Vagina (tissue), 2 donors: ENCODE results near the gene ZWILCH. TPM values are rescaled to one million over a fixed set of nuclear protein-coding genes. Genes with fewer than 3 reads are reported as not detected.

Experiments used
- DNase-seq, 2 donors: peaks; one replicate each; pipeline ENCODE4 v3.0.0-alpha.2; 2017; ENCODE audit errors: extremely low spot score in 2 of 2
- H3K27ac ChIP-seq: fragments of 200-600 bp; sonication (generic); one replicate; pipeline ENCODE4 v1.5.1; 2019
- H3K27me3 ChIP-seq: fragments of 200-600 bp; sonication (generic); one replicate; pipeline ENCODE4 v1.5.1; 2019
- H3K36me3 ChIP-seq, 2 donors: fragments of 200-600 bp; sonication (generic); one replicate each; pipeline ENCODE4 v1.5.1; 2017 to 2019
- H3K4me1 ChIP-seq: fragments of 200-600 bp; sonication (generic); one replicate; pipeline ENCODE4 v1.5.1; 2019
- H3K4me3 ChIP-seq, 2 donors: fragments of 200-600 bp; sonication (generic); 1 replicate in 1 of 2; 2 replicates in 1 of 2; pipeline ENCODE4 v1.5.1; 2016 to 2019
- H3K9me3 ChIP-seq: fragments of 200-600 bp; sonication (generic); one replicate; pipeline ENCODE4 v1.5.1; 2019
- POLR2A ChIP-seq, 2 donors: fragments of 450-650 bp; IDR thresholded peaks; one replicate each; pipeline ENCODE4 v1.6.1; 2017; ENCODE audit warnings: antibody characterized with exemption in 2 of 2, mild to moderate bottlenecking in 2 of 2, moderate library complexity in 2 of 2
- POLR2AphosphoS5 ChIP-seq, 2 donors: sonication (generic); formaldehyde crosslinking; IDR thresholded peaks; one replicate each; pipeline ENCODE4 v1.9.0; 2017; ENCODE audit warnings: antibody characterized with exemption in 2 of 2, mild to moderate bottlenecking in 2 of 2, low read depth in 1 of 2; ENCODE audit not compliant: insufficient read depth in 1 of 2
- intact Hi-C: fragments of 100-400 bp; cut with DNase I; formaldehyde crosslinking; loops from one replicate; pipeline ENCODE4 v1.15.1; 2023
- total RNA-seq: library from RNA; depleted of rRNA; stranded (reverse); fragments of >200 nt; gene quantifications from one replicate; pipeline ENCODE4 v1.2.3, GENCODE V29; 2016
- TF ChIP-seq, protein P1 (sequence below), 3 experiments: fragments of 450-650 bp in 2 of 3; fragments of 200-600 bp in 1 of 3; sonication (generic) in 1 of 3; IDR thresholded peaks; one replicate each; pipeline ENCODE4 v1.5.1; 2017 to 2019; ENCODE audit warnings: antibody characterized with exemption in 3 of 3, mild to moderate bottlenecking in 2 of 3, moderate library complexity in 2 of 3

Gene ZWILCH
- total RNA-seq, 1 donor from 2014 or later: 2.2 TPM

GRCh38 chr15:66476535-66476934, 28.6 kb upstream of the ZWILCH start:
- DNase-seq: no peak
- Histone ChIP-seq H3K27me3 (no peaks in the 10 kb centered on the region), H3K36me3 (peaks cover 0 to under 1% of the 10 kb centered on the region in 2 donors), H3K9me3 (no peaks in the 10 kb centered on the region), H3K4me1 (peaks cover 31% of the 10 kb centered on the region), H3K4me3 (no peak overlapping the region), H3K27ac (no peak overlapping the region)
- TF ChIP-seq, protein P1, sequence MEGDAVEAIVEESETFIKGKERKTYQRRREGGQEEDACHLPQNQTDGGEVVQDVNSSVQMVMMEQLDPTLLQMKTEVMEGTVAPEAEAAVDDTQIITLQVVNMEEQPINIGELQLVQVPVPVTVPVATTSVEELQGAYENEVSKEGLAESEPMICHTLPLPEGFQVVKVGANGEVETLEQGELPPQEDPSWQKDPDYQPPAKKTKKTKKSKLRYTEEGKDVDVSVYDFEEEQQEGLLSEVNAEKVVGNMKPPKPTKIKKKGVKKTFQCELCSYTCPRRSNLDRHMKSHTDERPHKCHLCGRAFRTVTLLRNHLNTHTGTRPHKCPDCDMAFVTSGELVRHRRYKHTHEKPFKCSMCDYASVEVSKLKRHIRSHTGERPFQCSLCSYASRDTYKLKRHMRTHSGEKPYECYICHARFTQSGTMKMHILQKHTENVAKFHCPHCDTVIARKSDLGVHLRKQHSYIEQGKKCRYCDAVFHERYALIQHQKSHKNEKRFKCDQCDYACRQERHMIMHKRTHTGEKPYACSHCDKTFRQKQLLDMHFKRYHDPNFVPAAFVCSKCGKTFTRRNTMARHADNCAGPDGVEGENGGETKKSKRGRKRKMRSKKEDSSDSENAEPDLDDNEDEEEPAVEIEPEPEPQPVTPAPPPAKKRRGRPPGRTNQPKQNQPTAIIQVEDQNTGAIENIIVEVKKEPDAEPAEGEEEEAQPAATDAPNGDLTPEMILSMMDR (IDR thresholded peaks at IDR 0.05): no peak
- no peak for TF ChIP-seq POLR2A (IDR thresholded peaks at IDR 0.05)
- TF ChIP-seq POLR2AphosphoS5 (IDR thresholded peaks at IDR 0.05; ENCODE audit: insufficient read depth in 1 of 2, low read depth in 1 of 2): no peak
- intact Hi-C loops: no loop called here

- DNase-seq: no peak
- Histone ChIP-seq H3K36me3 (peaks cover 0 to 5% of the 10 kb centered on the region in 2 donors), H3K27me3 (no peaks in the 10 kb centered on the region), H3K4me1 (peaks cover 28% of the 10 kb centered on the region), H3K4me3 (no peak overlapping the region), H3K27ac (no peak overlapping the region), H3K9me3 (no peaks in the 10 kb centered on the region)
- TF ChIP-seq POLR2AphosphoS5 (IDR thresholded peaks at IDR 0.05; ENCODE audit: insufficient read depth in 1 of 2, low read depth in 1 of 2) (no peak), POLR2A (IDR thresholded peaks at IDR 0.05) (no peak)
- TF ChIP-seq, protein P1 (IDR thresholded peaks at IDR 0.05): no peak
- intact Hi-C loops: no loop called here
Observed at GRCh38 chr15:66477011-66477410, 28.1 kb upstream of the ZWILCH start.

GRCh38 chr15:66480267-66480666, 24.9 kb upstream of the ZWILCH start:
- peaks cover 0 to 15% of the 10 kb centered on the region in 2 donors for H3K36me3 ChIP-seq
- H3K9me3 ChIP-seq: no peaks in the 10 kb centered on the region
- no peaks in the 10 kb centered on the region for H3K27me3 ChIP-seq
- DNase-seq: no peak
- H3K27ac ChIP-seq: no peak overlapping the region
- TF ChIP-seq, protein P1 (IDR thresholded peaks at IDR 0.05): no peak
- no peak for TF ChIP-seq POLR2AphosphoS5 (IDR thresholded peaks at IDR 0.05; ENCODE audit: insufficient read depth in 1 of 2, low read depth in 1 of 2)
- no peak for TF ChIP-seq POLR2A (IDR thresholded peaks at IDR 0.05)
- no peak overlapping the region for H3K4me3 ChIP-seq
- intact Hi-C loops: no loop called here
- no peaks in the 10 kb centered on the region for H3K4me1 ChIP-seq

DNA sequence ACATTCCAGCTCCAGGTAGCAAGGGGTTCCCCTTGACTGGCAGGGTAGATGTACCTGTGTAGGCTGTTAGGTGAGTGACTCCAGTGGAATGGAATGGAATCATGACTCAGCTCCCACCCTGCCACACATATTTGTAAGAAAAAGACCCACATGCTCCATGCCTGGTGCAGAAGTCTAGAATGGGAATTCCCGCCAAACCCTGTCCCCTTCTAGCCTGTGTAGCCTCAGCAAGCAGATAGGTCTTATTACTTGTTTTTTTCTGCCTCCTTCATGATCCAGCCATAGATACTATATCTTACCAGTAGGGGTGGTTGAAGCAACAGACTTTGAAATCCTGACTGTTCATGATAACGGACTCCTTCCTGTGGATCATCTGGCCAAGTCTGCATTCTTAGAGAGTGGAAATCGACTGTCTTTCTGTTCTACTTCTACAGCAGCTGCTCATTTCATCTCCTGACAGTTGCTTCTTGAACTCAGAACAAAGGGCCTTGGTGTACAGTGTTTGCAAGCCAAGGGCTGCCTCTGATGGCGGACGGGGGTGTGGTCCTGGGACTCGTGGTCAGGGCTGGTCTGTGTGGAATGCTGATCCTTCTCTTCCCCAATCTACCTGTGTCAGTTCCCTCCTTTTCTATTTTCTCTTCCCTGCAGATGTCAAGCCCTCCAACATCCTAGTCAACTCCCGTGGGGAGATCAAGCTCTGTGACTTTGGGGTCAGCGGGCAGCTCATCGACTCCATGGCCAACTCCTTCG, 23.8 kb upstream of the ZWILCH start:
- TF ChIP-seq, protein P1 (IDR thresholded peaks at IDR 0.05): no peak
- no peak for TF ChIP-seq POLR2A (IDR thresholded peaks at IDR 0.05)
- no peak for TF ChIP-seq POLR2AphosphoS5 (IDR thresholded peaks at IDR 0.05; ENCODE audit: insufficient read depth in 1 of 2, low read depth in 1 of 2)
- Histone ChIP-seq H3K9me3 (no peaks in the 10 kb centered on the region), H3K36me3 (peaks cover 0 to 18% of the 10 kb centered on the region in 2 donors), H3K27ac (no peak overlapping the region), H3K27me3 (no peaks in the 10 kb centered on the region), H3K4me3 (no peak overlapping the region), H3K4me1 (no peaks in the 10 kb centered on the region)
- intact Hi-C loops: no loop called here
- DNase-seq: no peak

- Histone ChIP-seq H3K36me3 (peaks cover 0 to 23% of the 10 kb centered on the region in 2 donors), H3K4me1 (no peaks in the 10 kb centered on the region), H3K4me3 (no peak overlapping the region), H3K27ac (no peak overlapping the region), H3K9me3 (no peaks in the 10 kb centered on the region), H3K27me3 (no peaks in the 10 kb centered on the region)
- intact Hi-C loops: no loop called here
- TF ChIP-seq POLR2AphosphoS5 (IDR thresholded peaks at IDR 0.05; ENCODE audit: insufficient read depth in 1 of 2, low read depth in 1 of 2) (no peak), POLR2A (IDR thresholded peaks at IDR 0.05) (no peak)
- TF ChIP-seq, protein P1 (IDR thresholded peaks at IDR 0.05): no peak
- DNase-seq: no peak
Observed at GRCh38 chr15:66482539-66482938, 22.6 kb upstream of the ZWILCH start.
